Peyer's patch (tissue), 4 donors: ENCODE data around the gene DNAH6. TPM values are rescaled to one million over a fixed set of nuclear protein-coding genes. Genes with fewer than 3 reads are reported as not detected.
"Not testable (repeated sequence)": the region's sequence is repeated elsewhere in the genome, so short reads cannot be mapped to it uniquely, and the experiment has no call there.

Experiments
- DNase-seq, 3 donors: peaks; one replicate each; pipeline ENCODE4 v3.0.0-alpha.2; 2017 to 2019
- H3K27ac ChIP-seq, 4 donors: fragments of 200-600 bp; sonication (generic); one replicate each; pipeline ENCODE4 v1.5.1; 2016 to 2019
- H3K27me3 ChIP-seq, 2 donors: fragments of 200-600 bp; sonication (generic); one replicate each; pipeline ENCODE4 v1.5.1; 2019
- H3K36me3 ChIP-seq, 3 donors: fragments of 200-600 bp; sonication (generic); one replicate each; pipeline ENCODE4 v1.5.1; 2016 to 2019
- H3K4me1 ChIP-seq, 4 donors: fragments of 200-600 bp; sonication (generic); one replicate each; pipeline ENCODE4 v1.5.1; 2016 to 2019
- H3K4me3 ChIP-seq, 4 donors: fragments of 200-600 bp; sonication (generic); 1 replicate in 3 of 4; 2 replicates in 1 of 4; pipeline ENCODE4 v1.5.1; 2016 to 2019; ENCODE audit warnings: mild to moderate bottlenecking in 1 of 4
- H3K9me3 ChIP-seq, 4 donors: fragments of 200-600 bp; sonication (generic); one replicate each; pipeline ENCODE4 v1.5.1; 2016 to 2019; ENCODE audit warnings: mild to moderate bottlenecking in 1 of 4
- POLR2A ChIP-seq, 2 donors: fragments of 450-650 bp; IDR thresholded peaks; one replicate each; pipeline ENCODE4 v1.5.1; 2017; ENCODE audit warnings: antibody characterized with exemption in 2 of 2, mild to moderate bottlenecking in 2 of 2, moderate library complexity in 2 of 2
- total RNA-seq, 4 donors: library from RNA; depleted of rRNA; stranded (reverse); fragments of >200 nt; gene quantifications; one replicate each; pipeline ENCODE4 v1.1.0, GENCODE V29; 2016
- TF ChIP-seq, protein P1 (sequence below), 6 experiments: fragments of 450-650 bp in 4 of 6; fragments of 200-600 bp in 2 of 6; sonication (generic) in 1 of 6; IDR thresholded peaks; one replicate each; pipeline ENCODE4 v1.5.1; 2017 to 2019; ENCODE audit warnings: antibody characterized with exemption in 6 of 6, mild to moderate bottlenecking in 3 of 6, moderate library complexity in 1 of 6

DNAH6 gene
- total RNA-seq, 4 donors from 2014 or later, result under 0.01 to 4.2 (median 1.3) TPM

DNA sequence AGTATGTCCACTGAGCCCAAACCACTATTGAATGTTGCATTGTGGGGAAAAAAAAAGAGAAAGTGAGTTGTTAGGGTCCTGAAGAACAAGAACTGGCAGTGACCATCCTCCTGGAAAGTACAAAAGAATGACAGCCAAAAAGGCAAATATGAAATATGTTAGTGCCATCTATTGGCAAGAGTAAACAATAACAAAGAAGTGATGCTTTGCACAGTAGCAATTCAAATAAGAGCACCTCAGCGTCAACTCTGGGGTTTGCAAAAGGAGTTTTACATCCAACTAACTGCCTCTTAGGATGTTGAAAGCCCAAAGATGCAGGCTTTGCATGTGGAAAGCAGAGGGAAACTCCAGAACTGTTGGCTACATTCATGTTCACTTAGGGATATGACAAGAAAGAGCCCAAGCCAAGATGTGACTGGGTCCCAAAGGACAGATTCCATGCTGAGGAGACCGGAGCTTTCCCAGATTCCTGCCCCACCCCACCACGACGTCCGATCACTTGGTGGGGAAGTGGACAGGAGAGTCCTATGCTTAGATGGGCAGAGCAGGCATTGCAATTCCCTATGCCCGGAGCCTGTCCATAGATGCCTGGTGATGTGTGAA is 349.0 kb downstream of the DNAH6 start:
- no peaks in the 10 kb centered on the region for H3K4me1 ChIP-seq
- no peak for TF ChIP-seq POLR2A (IDR thresholded peaks at IDR 0.05)
- TF ChIP-seq, protein P1, sequence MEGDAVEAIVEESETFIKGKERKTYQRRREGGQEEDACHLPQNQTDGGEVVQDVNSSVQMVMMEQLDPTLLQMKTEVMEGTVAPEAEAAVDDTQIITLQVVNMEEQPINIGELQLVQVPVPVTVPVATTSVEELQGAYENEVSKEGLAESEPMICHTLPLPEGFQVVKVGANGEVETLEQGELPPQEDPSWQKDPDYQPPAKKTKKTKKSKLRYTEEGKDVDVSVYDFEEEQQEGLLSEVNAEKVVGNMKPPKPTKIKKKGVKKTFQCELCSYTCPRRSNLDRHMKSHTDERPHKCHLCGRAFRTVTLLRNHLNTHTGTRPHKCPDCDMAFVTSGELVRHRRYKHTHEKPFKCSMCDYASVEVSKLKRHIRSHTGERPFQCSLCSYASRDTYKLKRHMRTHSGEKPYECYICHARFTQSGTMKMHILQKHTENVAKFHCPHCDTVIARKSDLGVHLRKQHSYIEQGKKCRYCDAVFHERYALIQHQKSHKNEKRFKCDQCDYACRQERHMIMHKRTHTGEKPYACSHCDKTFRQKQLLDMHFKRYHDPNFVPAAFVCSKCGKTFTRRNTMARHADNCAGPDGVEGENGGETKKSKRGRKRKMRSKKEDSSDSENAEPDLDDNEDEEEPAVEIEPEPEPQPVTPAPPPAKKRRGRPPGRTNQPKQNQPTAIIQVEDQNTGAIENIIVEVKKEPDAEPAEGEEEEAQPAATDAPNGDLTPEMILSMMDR (IDR thresholded peaks at IDR 0.05), result peak in 4 of 6 experiments; percentile 40 to 62 (median 54)
- H3K9me3 ChIP-seq, result no peaks in the 10 kb centered on the region
- DNase-seq, result no peak
- H3K27ac ChIP-seq, result no peak overlapping the region
- no peaks in the 10 kb centered on the region for H3K36me3 ChIP-seq
- no peak overlapping the region for H3K4me3 ChIP-seq
- H3K27me3 ChIP-seq, result no peaks in the 10 kb centered on the region

- TF ChIP-seq, protein P1 (IDR thresholded peaks at IDR 0.05), result no peak
- no peak for TF ChIP-seq POLR2A (IDR thresholded peaks at IDR 0.05)
- Histone ChIP-seq H3K36me3 (no peaks in the 10 kb centered on the region), H3K4me1 (no peaks in the 10 kb centered on the region), H3K9me3 (no peaks in the 10 kb centered on the region), H3K4me3 (no peak overlapping the region), H3K27me3 (no peaks in the 10 kb centered on the region), H3K27ac (no peak overlapping the region)
- no peak for DNase-seq
Measured at GRCh38 chr2:84866122-84866521, 349.8 kb downstream of the DNAH6 start.

- H3K36me3 ChIP-seq, H3K27ac ChIP-seq, H3K4me3 ChIP-seq, H3K4me1 ChIP-seq, H3K27me3 ChIP-seq, H3K9me3 ChIP-seq, DNase-seq: not testable (repeated sequence)
Measured at GRCh38 chr2:84868327-84868726, 352.0 kb downstream of the DNAH6 start.

Other genes starting within 250 kb of the DNAH6 start
- 100 to 1,000 TPM in 3 of 4 donors, 10 to 100 TPM in 1; 83.3 to 386 (median 242) TPM for gene SUCLG1, start 57.2 kb upstream of the DNAH6 start, total RNA-seq